HG03066 (cell line): ENCODE results near the gene TIAM1.

Experiments
- ATAC-seq: cut with Tn5 transposase; IDR thresholded peaks from one replicate; pipeline ENCODE4 v1.9.1; 2021; ENCODE audit warnings: low read depth; ENCODE audit not compliant: unreplicated experiment

Gene TIAM1

GRCh38 chr21:31334648-31335121 is 9.4 kb downstream of the TIAM1 start:
- ATAC-seq: no peak

- ATAC-seq: no peak
These were observed 11.5 kb downstream of the TIAM1 start for GRCh38 chr21:31332525-31332924.

GRCh38 chr21:31331231-31331630 is 12.8 kb downstream of the TIAM1 start:
- no peak for ATAC-seq

- no peak for ATAC-seq
These were observed 13.9 kb downstream of the TIAM1 start for GRCh38 chr21:31330144-31330483.

DNA sequence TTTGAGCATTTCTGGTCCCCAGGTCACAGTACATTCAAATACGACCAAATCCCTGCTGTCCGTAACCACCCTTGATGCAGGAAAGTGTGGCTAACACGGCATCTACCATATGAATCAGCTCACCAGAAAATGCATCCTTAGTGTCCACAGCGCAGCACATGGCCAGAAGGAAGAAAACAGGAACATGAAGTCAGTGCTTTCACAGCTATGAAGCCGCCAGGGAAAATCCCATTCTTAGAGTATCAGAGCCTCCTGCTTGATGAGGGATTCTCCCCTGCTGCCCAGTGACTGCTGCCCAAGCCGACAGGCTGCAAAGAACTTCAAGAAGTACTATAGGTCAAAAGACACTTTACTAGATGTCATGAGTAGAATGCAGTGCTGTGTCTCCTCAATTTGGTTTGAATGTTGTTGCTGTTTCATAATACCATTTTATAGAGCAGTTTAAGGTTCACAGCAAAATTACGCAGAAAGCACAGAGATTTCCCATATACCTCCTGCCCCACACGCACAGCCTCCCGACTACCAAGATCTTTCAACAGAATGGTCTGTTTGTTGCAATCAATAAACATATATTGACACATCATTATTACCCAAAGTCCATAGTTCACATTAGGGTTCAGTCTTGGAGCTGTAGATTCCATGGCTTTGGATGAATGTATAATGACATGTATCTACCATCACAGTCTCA is 14.5 kb downstream of the TIAM1 start:
- no peak for ATAC-seq

GRCh38 chr21:31326522-31327242 is 17.4 kb downstream of the TIAM1 start:
- peak; percentile 95 for ATAC-seq

DNA sequence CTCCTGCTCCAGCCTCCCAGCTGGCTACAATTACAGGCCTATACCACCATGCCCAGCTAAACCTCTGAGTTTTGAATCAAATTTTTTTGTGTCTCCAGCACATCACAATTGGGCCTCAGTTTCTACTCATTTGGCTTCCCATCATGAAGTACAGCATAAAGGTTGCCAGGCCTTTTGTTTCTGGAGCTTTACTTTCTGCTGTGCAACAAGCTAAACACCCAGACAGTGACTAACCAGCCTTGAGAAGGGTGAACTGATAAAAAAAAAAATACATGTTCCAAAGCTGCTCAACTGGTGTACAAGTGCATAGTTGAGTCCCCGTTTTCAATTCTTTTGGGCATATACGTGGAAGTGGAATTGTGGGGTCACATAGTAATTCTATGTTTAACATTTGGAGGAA is 25.1 kb downstream of the TIAM1 start:
- no peak for ATAC-seq

- ATAC-seq: no peak
These were observed 26.4 kb downstream of the TIAM1 start for GRCh38 chr21:31317688-31318087.

DNA sequence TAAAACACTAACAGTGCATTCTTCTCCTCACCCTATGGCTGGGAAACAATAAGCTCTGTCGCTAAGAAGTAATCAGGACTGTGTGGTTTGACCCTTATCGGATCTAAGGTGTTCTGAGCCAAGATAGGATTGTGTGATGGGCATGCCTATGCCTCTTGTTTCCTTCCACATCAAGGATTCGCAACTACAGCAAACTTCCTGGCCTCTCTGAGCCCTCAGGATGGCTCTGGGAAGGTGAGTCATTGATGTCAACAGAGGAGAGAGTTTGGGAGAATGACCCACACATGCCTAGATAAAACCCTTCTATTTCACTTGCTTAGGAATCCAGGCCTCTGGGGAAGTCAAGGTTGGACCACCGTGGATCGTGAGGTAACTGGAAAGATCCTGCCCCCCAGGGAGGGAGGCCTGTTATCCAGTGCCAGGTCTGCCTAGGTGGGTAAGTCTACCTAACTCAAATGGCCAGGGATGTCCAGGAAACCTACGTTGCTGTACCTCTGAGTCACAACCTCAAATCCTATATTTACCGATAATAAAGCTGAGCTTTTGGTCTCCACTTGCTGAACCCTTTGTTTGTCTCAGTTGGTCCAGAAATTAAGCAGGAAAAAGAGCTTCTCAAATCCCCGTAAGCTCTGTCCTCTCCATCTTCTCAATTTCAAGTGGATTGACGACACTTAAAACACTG is 27.4 kb downstream of the TIAM1 start:
- no peak for ATAC-seq

DNA sequence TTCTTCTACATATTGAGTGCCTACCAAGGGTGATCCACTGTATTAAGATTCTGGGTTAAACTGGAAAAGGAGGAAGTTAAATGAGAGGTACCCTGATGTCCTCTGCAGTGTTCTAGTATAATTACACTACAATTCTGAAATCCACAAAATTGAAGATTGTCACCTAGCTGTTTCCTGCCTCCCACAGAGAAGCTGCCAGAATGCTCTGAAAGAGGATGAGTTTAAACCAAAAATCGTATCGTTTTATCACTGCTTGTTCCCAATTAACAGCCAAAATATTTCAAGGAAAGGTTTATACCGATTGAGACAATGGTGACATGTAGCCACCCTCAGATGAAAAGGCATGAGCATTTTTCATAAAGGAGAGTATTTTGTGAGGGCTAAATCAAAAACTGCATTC is 28.0 kb downstream of the TIAM1 start:
- ATAC-seq: no peak

- ATAC-seq: no peak
These were observed 33.3 kb downstream of the TIAM1 start for GRCh38 chr21:31310750-31311149.

DNA sequence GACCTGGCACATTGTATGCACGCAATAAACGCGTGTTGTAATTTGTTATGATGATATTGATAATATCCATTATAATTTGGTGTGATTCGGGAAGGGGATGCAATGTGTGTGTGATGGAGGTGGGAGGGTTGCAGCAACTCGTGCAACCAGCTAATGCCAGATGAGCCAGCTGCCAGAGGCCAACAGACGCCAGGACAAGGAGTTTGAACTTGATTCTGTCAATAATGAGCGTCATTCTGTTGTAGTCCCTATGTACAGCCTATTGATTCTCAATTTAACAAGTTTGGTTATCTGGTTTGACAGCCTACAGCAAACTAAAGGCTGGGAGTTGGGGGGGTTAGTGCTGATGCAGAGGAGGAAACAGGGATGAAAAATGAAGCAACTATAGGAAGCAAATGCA is 35.5 kb downstream of the TIAM1 start:
- no peak for ATAC-seq

DNA sequence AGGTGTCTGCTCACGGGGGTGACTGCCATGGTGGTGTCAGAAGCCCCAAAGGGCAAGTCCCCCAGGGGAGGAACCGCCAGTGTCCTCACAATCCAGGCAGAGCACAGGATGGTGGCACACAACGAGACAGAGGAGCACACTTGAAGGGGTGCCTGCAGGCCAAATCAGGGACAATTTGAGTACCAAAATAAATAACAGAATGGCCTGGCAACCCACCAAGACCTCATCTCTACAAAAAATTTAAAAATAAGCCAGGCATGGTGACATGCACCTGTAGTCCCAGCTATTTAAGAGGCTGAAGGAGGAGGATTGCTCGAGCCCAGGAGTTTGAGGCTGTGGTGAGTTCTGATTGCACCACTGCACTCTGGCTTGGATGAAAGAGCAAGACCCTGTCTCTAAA is 38.2 kb downstream of the TIAM1 start:
- no peak for ATAC-seq

- ATAC-seq: peak; percentile 63
These were observed 44.5 kb downstream of the TIAM1 start for GRCh38 chr21:31299291-31300147.

DNA sequence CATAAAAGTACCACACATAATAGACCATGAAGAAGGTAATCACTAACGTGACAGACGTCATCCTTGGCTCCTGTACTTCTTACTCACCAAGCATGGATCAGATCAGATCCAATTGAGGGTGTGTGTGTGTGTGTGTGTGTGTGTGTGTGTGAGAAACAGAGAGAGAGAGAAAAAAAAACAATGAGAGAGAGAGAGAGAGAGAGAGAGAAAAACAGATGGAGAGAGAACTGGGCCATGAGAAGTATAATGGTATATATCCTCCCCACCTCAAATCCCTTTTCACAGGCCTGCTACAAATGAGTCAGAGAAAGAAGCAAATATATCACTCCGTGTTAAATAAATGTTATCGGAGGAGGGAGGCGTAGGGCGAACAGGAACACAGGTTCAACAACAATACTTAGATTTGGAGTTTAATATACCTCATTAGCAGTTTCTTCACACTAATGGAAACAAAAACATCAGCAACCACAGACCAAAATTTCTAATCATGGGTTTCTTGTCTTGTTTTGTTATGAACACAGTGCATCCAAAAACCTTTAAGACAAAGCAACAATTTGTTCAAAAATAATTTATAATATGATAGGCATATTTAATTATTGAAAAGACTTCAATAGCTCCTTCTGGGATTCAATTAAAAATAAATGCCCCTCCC is 45.3 kb downstream of the TIAM1 start:
- ATAC-seq: no peak

- ATAC-seq: no peak
These were observed 46.3 kb downstream of the TIAM1 start for GRCh38 chr21:31297806-31298205.

GRCh38 chr21:31295676-31296075 is 48.4 kb downstream of the TIAM1 start:
- ATAC-seq: no peak

GRCh38 chr21:31294691-31295090 is 49.4 kb downstream of the TIAM1 start:
- ATAC-seq: no peak

- ATAC-seq: no peak
These were observed 50.1 kb downstream of the TIAM1 start for GRCh38 chr21:31293986-31294385.

DNA sequence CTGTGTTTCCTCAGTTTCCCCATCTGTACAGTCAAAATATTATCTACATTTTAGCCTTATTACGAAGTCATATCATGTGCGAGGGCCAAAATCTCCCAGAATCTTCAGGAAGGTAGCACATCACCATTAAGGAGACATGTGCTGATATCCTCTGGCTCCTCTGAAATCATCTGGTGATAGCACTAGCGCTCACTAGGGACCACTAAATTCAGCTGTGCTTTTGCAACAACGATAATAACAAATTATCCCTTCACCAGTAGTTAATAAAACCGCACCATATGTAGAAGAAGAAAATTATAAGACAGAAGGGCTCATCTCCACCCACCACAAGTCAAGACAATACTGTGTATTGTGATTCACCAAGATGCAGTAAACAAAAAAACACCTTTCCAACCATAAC is 53.3 kb downstream of the TIAM1 start:
- no peak for ATAC-seq
